GM12891 (cell line): ENCODE data around the gene SLAIN2.

ENCODE experiments used
- DNase-seq: peaks from one replicate; pipeline ENCODE4 v3.0.0; 2011; ENCODE audit warnings: low spot score; ENCODE audit not compliant: insufficient read length
- FAIRE-seq: peaks from 2 replicates; lab custom pipeline; 2011; peaks lifted over from hg19 to GRCh38; lab: Jason Lieb, UNC
- PAX5 ChIP-seq: IDR thresholded peaks from 2 replicates; pipeline ENCODE4 v1.6.1; 2011; ENCODE audit warnings: low read length, moderate library complexity, mild to moderate bottlenecking; ENCODE audit not compliant: insufficient read depth, severe bottlenecking
- POLR2A ChIP-seq: IDR thresholded peaks from 2 replicates; pipeline ENCODE4 v1.6.1; 2011; ENCODE audit warnings: low read depth, low read length, control low read depth
- POLR2AphosphoS5 ChIP-seq: IDR thresholded peaks from 2 replicates; pipeline ENCODE4 v1.6.1; 2011; ENCODE audit warnings: low read depth, low read length, control low read depth
- POU2F2 ChIP-seq: IDR thresholded peaks from 2 replicates; pipeline ENCODE4 v1.6.1; 2011; ENCODE audit warnings: low read depth, mild to moderate bottlenecking, control low read depth, low read length, moderate library complexity
- SPI1 ChIP-seq: IDR thresholded peaks from 2 replicates; pipeline ENCODE4 v1.6.1; 2011; ENCODE audit warnings: low read depth, low read length, control low read depth
- TAF1 ChIP-seq: IDR thresholded peaks from 2 replicates; pipeline ENCODE4 v1.6.1; 2011; ENCODE audit warnings: low read depth, low read length, control low read depth

SLAIN2 gene

GRCh38 chr4:48380583-48381167 is 39.3 kb downstream of the SLAIN2 start:
- FAIRE-seq (no peak), DNase-seq (no peak)
- TF ChIP-seq SPI1 (no peak), POLR2AphosphoS5 (no peak), TAF1 (no peak), POLR2A (no peak), PAX5 (no peak), POU2F2 (no peak)

GRCh38 chr4:48388525-48389154 is 47.3 kb downstream of the SLAIN2 start:
- FAIRE-seq (no peak), DNase-seq (no peak)
- no peak for TF ChIP-seq POU2F2
- no peak for TF ChIP-seq TAF1
- TF ChIP-seq SPI1: no peak
- no peak for TF ChIP-seq POLR2AphosphoS5

GRCh38 chr4:48396043-48396442 is 54.7 kb downstream of the SLAIN2 start:
- TF ChIP-seq POLR2AphosphoS5 (no peak), SPI1 (no peak), POU2F2 (no peak), PAX5 (no peak), POLR2A (no peak), TAF1 (no peak)
- no peak for FAIRE-seq
- no peak for DNase-seq

- TF ChIP-seq POLR2AphosphoS5 (no peak), POLR2A (no peak), TAF1 (no peak), POU2F2 (no peak), PAX5 (no peak), SPI1 (no peak)
- FAIRE-seq (no peak), DNase-seq (no peak)
These were observed 59.1 kb downstream of the SLAIN2 start for GRCh38 chr4:48400416-48400815.

GRCh38 chr4:48403358-48403757 is 62.0 kb downstream of the SLAIN2 start:
- TF ChIP-seq POLR2AphosphoS5 (no peak), POU2F2 (no peak), POLR2A (no peak), SPI1 (no peak), PAX5 (no peak), TAF1 (no peak)
- FAIRE-seq: no peak
- DNase-seq: no peak

- no peak for DNase-seq
- TF ChIP-seq PAX5: no peak
- no peak for TF ChIP-seq POLR2AphosphoS5
- no peak for TF ChIP-seq SPI1
- no peak for TF ChIP-seq POU2F2
- no peak for TF ChIP-seq TAF1
- FAIRE-seq: no peak
These were observed 62.5 kb downstream of the SLAIN2 start for GRCh38 chr4:48403779-48404178.

- TF ChIP-seq POU2F2 (no peak), SPI1 (no peak), PAX5 (no peak), TAF1 (no peak), POLR2A (no peak), POLR2AphosphoS5 (no peak)
- DNase-seq (no peak), FAIRE-seq (peak; percentile 51)
These were observed 64.6 kb downstream of the SLAIN2 start for GRCh38 chr4:48405924-48406323.

- no peak for DNase-seq
- TF ChIP-seq POU2F2 (no peak), POLR2AphosphoS5 (no peak), PAX5 (no peak), TAF1 (no peak), POLR2A (no peak), SPI1 (no peak)
- peak; percentile 31 for FAIRE-seq
These were observed 67.9 kb downstream of the SLAIN2 start for GRCh38 chr4:48409203-48409602.

- no peak for FAIRE-seq
- no peak for DNase-seq
These were observed 69.5 kb downstream of the SLAIN2 start for GRCh38 chr4:48410812-48411211.

GRCh38 chr4:48420144-48420543 is 78.8 kb downstream of the SLAIN2 start:
- FAIRE-seq (no peak), DNase-seq (no peak)
- TF ChIP-seq POLR2A: no peak
- no peak for TF ChIP-seq POLR2AphosphoS5
- no peak for TF ChIP-seq SPI1
- TF ChIP-seq POU2F2: no peak
- no peak for TF ChIP-seq TAF1
- TF ChIP-seq PAX5: no peak

More at GRCh38 chr4:48410812-48411211, 69.5 kb downstream of the SLAIN2 start:
- no peak for TF ChIP-seq PAX5
- no peak for TF ChIP-seq POLR2AphosphoS5
- no peak for TF ChIP-seq POLR2A
- no peak for TF ChIP-seq SPI1
- TF ChIP-seq POU2F2: no peak
- no peak for TF ChIP-seq TAF1
